NB4 (cell line): ENCODE data around the gene C2orf80.

Experiments
- POLR2A ChIP-seq: IDR thresholded peaks from 2 replicates; pipeline ENCODE4 v1.6.1; 2011; ENCODE audit warnings: mild to moderate bottlenecking; ENCODE audit not compliant: insufficient read length; ENCODE audit errors: extremely low read depth
- TF ChIP-seq, protein P1 (sequence below): IDR thresholded peaks from one replicate; pipeline ENCODE4 v1.5.1; 2012; ENCODE audit warnings: low read depth, low read length

DNA sequence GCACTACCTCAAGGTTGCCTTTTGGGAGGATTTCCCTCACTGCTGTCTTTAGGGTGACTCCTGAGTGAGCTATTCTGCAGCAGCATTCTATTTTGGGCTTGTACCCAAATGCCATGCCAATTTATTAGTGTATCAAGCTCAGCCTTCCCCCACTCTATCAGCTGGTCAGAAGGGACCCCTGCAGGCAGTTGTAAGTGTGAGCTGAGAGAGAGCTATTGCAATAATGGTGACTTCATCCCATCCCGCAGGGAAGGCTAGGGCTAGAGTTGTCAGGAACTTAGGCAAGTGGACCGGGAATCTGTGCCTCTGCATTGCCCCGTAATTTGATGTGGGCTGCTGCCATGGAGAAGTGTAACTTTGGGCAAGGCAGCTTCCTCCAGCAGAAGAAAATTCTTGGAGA, 42.1 kb downstream of the C2orf80 start:
- TF ChIP-seq, protein P1, sequence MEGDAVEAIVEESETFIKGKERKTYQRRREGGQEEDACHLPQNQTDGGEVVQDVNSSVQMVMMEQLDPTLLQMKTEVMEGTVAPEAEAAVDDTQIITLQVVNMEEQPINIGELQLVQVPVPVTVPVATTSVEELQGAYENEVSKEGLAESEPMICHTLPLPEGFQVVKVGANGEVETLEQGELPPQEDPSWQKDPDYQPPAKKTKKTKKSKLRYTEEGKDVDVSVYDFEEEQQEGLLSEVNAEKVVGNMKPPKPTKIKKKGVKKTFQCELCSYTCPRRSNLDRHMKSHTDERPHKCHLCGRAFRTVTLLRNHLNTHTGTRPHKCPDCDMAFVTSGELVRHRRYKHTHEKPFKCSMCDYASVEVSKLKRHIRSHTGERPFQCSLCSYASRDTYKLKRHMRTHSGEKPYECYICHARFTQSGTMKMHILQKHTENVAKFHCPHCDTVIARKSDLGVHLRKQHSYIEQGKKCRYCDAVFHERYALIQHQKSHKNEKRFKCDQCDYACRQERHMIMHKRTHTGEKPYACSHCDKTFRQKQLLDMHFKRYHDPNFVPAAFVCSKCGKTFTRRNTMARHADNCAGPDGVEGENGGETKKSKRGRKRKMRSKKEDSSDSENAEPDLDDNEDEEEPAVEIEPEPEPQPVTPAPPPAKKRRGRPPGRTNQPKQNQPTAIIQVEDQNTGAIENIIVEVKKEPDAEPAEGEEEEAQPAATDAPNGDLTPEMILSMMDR: no peak
- TF ChIP-seq POLR2A: no peak
